Spleen (tissue), 11 donors: ENCODE data around the gene ART1. TPM values are rescaled to one million over a fixed set of nuclear protein-coding genes. Genes with fewer than 3 reads are reported as not detected.
A peak's percentile ranks its signal among the peaks of the same experiment; 100 is the strongest.

Experiments used
- DNase-seq: peaks from one replicate; pipeline ENCODE4 v3.0.0-alpha.2; 2020
- H3K27ac ChIP-seq, 8 donors: fragments of 200-600 bp; sonication (generic) in 7 of 8; 1 replicate in 4 of 8; 2 replicates in 4 of 8; pipeline versions ENCODE4 v1.5.0 to v1.8.0; 2016 to 2021; ENCODE audit warnings: inconsistent platforms in 4 of 8, mild to moderate bottlenecking in 4 of 8, moderate library complexity in 1 of 8
- H3K27me3 ChIP-seq, 7 donors: fragments of 200-600 bp; sonication (generic) in 6 of 7; replicated peaks in 1 of 7; 1 replicate in 4 of 7; 2 replicates in 3 of 7; pipeline versions ENCODE4 v1.5.0 to v1.8.0; 2016 to 2021; ENCODE audit warnings: inconsistent platforms in 3 of 7, mild to moderate bottlenecking in 1 of 7
- H3K36me3 ChIP-seq, 6 donors: fragments of 200-600 bp; sonication (generic) in 5 of 6; 1 replicate in 4 of 6; 2 replicates in 2 of 6; pipeline versions ENCODE4 v1.5.0 to v1.8.0; 2016 to 2021; ENCODE audit warnings: inconsistent platforms in 2 of 6
- H3K4me1 ChIP-seq, 6 donors: fragments of 200-600 bp; sonication (generic) in 5 of 6; 1 replicate in 3 of 6; 2 replicates in 3 of 6; pipeline versions ENCODE4 v1.5.0 to v1.8.0; 2016 to 2021; ENCODE audit warnings: inconsistent platforms in 3 of 6
- H3K4me3 ChIP-seq, 8 donors: fragments of 200-600 bp; sonication (generic) in 7 of 8; 1 replicate in 4 of 8; 2 replicates in 4 of 8; pipeline versions ENCODE4 v1.5.0 to v1.8.0; 2016 to 2021; ENCODE audit warnings: inconsistent platforms in 4 of 8, mild to moderate bottlenecking in 4 of 8, moderate library complexity in 2 of 8
- H3K9me3 ChIP-seq, 8 donors: fragments of 200-600 bp; sonication (generic) in 7 of 8; 1 replicate in 4 of 8; 2 replicates in 4 of 8; pipeline versions ENCODE4 v1.5.0 to v1.8.0; 2016 to 2021; ENCODE audit warnings: inconsistent platforms in 4 of 8
- POLR2A ChIP-seq, 3 donors: fragments of 450-650 bp; IDR thresholded peaks; one replicate each; pipeline ENCODE4 v1.5.1; 2017; ENCODE audit warnings: antibody characterized with exemption in 3 of 3, mild to moderate bottlenecking in 1 of 3
- POLR2AphosphoS5 ChIP-seq, 3 donors: sonication (generic); formaldehyde crosslinking; IDR thresholded peaks; one replicate each; pipeline ENCODE4 v1.5.1; 2017; ENCODE audit warnings: antibody characterized with exemption in 3 of 3
- WGBS, 5 donors: extraction: QIAGEN DNeasy Blood & Tissue Kit in 3 of 5; methylation state at CpG; one replicate each; pipeline versions ENCODE4 v1.1.5 to v1.1.7; 2013 to 2018; 5-methylcytosine and 5-hydroxymethylcytosine counted together
- intact Hi-C: fragments of 100-400 bp; cut with DNase I; formaldehyde crosslinking; loops from one replicate; pipeline ENCODE4 v1.15.0; 2023; ENCODE audit warnings: low total_unique reads
- polyA plus RNA-seq, 3 donors: library from polyadenylated mRNA; stranded (reverse); fragments of 200-250 nt; gene quantifications; one replicate each; pipeline ENCODE4 v1.2.1, GENCODE V29; 2013
- total RNA-seq, 7 donors: library from RNA; depleted of rRNA in 3 of 7; stranded (reverse); fragments of >200 nt in 3 of 7; fragmentation: NEBNext Ultra II Directional in 4 of 7; extraction: Animal tissue kit (Norgen Biotek cat#: 25700) in 4 of 7; gene quantifications; one replicate each; pipeline versions ENCODE4 v1.1.0 to v1.2.1, GENCODE V29; 2016 to 2021
- TF ChIP-seq, protein P1 (sequence below), 11 experiments: fragments of 200-600 bp in 7 of 11; fragments of 450-650 bp in 4 of 11; sonication (generic) in 4 of 11; IDR thresholded peaks in 8 of 11; conservative IDR thresholded peaks in 3 of 11; 1 replicate in 7 of 11; 2 replicates in 4 of 11; pipeline versions ENCODE4 v1.4.0 to v1.8.0; 2016 to 2021; ENCODE audit warnings: antibody characterized with exemption in 11 of 11, inconsistent platforms in 4 of 11, mild to moderate bottlenecking in 1 of 11
- donor health status: healthy with polysubstance abuse.
- donor health status: DM: no; HTN: no; CAD: no; lungs with moderate emphysema.
- donor health status: DM: no; HTN: no; CAD: no.
- donor health status: Bipolar disorder and iron deficiency.
- donor health status: healthy.
- donor health status: DM: no; HTN: no; CAD: no.
- donor health status: DM: yes; HTN: yes; CAD: no.

Gene ART1
- total and polyA plus RNA-seq, 10 donors = not detected

DNA sequence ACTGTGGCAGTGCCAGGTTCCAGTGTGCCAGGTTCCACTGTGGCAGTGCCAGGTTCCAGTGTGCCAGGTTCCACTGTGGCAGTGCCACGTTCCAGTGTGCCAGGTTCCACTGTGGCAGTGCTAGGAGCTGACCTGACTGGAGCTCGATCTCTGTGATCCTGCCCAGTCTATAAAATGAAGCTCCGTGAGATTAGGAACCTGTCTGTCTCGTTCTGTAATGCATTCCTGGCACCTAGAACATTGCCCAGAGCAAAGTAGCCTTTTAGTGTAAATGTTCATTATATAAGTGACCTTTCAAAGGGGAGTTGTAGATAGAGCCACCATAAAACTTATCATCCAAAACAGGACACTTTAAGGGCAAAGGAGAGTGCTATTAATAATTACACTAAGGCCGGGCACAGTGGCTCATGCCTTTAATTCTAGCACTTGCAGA is 39.1 kb upstream of the ART1 start:
- Histone ChIP-seq H3K27me3 (no peaks in the 10 kb centered on the region), H3K9me3 (no peaks in the 10 kb centered on the region), H3K4me3 (no peak overlapping the region), H3K27ac (no peak overlapping the region), H3K4me1 (no peaks in the 10 kb centered on the region), H3K36me3 (no peaks in the 10 kb centered on the region)
- TF ChIP-seq POLR2A (IDR thresholded peaks at IDR 0.05) (no peak), POLR2AphosphoS5 (IDR thresholded peaks at IDR 0.05) (no peak)
- TF ChIP-seq, protein P1, sequence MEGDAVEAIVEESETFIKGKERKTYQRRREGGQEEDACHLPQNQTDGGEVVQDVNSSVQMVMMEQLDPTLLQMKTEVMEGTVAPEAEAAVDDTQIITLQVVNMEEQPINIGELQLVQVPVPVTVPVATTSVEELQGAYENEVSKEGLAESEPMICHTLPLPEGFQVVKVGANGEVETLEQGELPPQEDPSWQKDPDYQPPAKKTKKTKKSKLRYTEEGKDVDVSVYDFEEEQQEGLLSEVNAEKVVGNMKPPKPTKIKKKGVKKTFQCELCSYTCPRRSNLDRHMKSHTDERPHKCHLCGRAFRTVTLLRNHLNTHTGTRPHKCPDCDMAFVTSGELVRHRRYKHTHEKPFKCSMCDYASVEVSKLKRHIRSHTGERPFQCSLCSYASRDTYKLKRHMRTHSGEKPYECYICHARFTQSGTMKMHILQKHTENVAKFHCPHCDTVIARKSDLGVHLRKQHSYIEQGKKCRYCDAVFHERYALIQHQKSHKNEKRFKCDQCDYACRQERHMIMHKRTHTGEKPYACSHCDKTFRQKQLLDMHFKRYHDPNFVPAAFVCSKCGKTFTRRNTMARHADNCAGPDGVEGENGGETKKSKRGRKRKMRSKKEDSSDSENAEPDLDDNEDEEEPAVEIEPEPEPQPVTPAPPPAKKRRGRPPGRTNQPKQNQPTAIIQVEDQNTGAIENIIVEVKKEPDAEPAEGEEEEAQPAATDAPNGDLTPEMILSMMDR (IDR thresholded peaks at IDR 0.05 in 8 of 11, conservative IDR thresholded peaks at IDR 0.05 in 3 of 11) = no peak
- intact Hi-C loops = no loop called here
- WGBS, 5 donors = 63 to 87% (median 82%) methylated on average over 5 of the region's 5 CpGs
- no peak for DNase-seq

DNA sequence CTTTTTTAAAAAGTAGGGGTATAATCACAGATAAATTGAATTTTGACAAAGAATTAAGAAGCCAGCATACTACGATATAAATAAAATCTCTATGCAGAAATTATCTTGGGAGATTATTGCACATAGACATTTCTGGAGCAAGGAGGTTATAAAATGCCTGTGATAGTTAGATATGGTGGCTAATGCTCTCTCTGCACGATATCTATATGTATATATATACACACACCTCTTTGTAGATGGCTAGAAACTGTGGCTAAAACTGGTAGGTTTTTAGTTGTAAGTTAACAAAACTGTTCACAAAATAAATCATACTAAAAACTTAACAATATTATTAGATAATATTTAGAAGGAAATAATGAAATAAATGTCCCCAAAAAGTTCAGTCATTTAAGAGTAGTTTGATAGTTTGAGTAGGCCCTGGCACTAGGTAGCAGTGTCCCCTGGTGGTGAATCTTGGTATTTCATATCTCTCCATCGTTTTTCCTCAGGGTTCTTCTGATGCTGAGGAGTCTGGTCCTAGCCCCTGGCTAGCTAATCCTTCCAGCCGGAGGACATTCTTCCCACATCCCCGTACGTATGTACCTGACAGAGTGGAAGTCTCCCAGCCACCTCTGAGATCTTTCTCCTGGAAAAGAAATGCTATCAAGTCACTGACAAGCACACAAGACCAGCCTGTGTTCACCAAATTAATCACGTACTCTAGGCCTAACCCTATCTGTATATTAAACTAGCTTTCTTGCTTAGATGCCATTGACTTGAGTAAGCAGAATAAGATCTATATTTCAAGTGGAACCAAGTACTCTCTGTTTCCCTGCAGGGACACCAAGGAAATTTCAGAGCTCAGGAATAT is 35.3 kb upstream of the ART1 start:
- Histone ChIP-seq H3K9me3 (peaks cover 0 to 7% (median 5%) of the 10 kb centered on the region in 8 donors), H3K36me3 (no peaks in the 10 kb centered on the region), H3K4me1 (peaks cover 0 to 9% (median 3%) of the 10 kb centered on the region in 6 donors), H3K27ac (no peak overlapping the region), H3K4me3 (no peak overlapping the region), H3K27me3 (no peaks in the 10 kb centered on the region)
- DNase-seq = peak; percentile 13
- 45 to 65% (median 49%) methylated on average over 7 of the region's 7 CpGs for whole genome bisulfite sequencing, 5 donors
- intact Hi-C loops = no loop called here
- TF ChIP-seq, protein P1 (IDR thresholded peaks at IDR 0.05 in 8 of 11, conservative IDR thresholded peaks at IDR 0.05 in 3 of 11) = peak; percentile 30 to 81 (median 69)
- no peak for TF ChIP-seq POLR2AphosphoS5 (IDR thresholded peaks at IDR 0.05)
- TF ChIP-seq POLR2A (IDR thresholded peaks at IDR 0.05) = no peak

DNA sequence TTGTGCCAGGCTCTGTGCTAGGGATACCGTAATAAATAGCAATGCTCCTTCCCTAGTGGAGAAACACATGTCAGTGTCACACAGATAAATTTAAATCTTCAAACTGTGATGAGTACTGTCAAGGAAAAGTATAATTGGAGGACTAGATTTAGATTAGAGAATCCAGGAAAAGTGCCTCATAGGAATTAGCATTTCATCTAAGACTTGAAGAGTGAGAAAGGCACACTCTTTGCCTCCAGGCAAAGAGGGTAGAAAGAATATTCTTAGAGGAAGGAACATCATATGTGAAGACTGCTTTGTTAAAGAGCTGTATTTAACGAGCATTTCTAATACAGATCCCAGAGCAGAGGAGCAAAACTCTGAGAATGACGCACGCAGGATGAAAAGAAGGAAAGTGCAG is 34.1 kb upstream of the ART1 start:
- Histone ChIP-seq H3K4me3 (no peak overlapping the region), H3K4me1 (peaks cover 0 to 16% (median 4%) of the 10 kb centered on the region in 6 donors), H3K36me3 (no peaks in the 10 kb centered on the region), H3K27me3 (no peaks in the 10 kb centered on the region), H3K9me3 (peaks cover 0 to 7% (median 5%) of the 10 kb centered on the region in 8 donors), H3K27ac (no peak overlapping the region)
- no peak for DNase-seq
- TF ChIP-seq POLR2AphosphoS5 (IDR thresholded peaks at IDR 0.05) (no peak), POLR2A (IDR thresholded peaks at IDR 0.05) (no peak)
- TF ChIP-seq, protein P1 (IDR thresholded peaks at IDR 0.05 in 8 of 11, conservative IDR thresholded peaks at IDR 0.05 in 3 of 11) = no peak
- 85 to 92% (median 89%) methylated on average over 4 of the region's 4 CpGs for WGBS, 5 donors
- intact Hi-C loops = no loop called here

DNA sequence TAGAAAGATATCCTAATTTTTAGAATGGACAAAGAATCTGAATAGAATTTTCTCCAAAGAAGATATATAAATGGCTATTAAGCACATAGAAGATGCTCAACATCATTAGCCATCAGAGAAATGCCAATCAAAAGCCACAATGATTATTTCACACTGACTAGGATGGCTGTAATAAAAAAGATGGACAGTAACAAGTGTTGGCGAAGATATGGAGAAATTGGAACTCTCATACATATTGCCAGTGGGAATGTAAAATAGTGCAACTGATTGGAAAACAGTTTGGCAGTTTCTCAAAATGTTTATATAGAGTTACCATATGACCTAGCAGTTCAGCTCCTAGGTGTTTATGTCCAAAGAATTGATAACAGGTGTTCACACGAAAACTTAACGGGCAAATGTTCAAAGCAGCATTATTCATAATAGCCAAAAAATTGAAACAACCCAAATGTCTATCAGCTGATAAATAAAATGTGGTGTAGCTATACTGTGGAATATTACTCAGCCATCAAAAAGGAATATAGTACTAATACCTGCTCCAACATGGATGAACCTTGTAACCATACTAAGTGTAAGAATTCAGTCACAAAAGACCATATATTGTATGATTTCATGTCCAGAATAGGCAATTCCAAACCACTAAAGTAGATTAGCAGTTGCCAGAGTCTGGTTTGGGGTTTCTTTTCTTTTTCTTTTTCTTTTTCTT is 32.8 kb upstream of the ART1 start:
- TF ChIP-seq POLR2A (IDR thresholded peaks at IDR 0.05) = no peak
- Histone ChIP-seq H3K27ac (no peak overlapping the region), H3K36me3 (no peaks in the 10 kb centered on the region), H3K4me1 (peaks cover 0 to 16% (median 4%) of the 10 kb centered on the region in 6 donors), H3K4me3 (no peak overlapping the region), H3K27me3 (no peaks in the 10 kb centered on the region), H3K9me3 (peaks cover 0 to 7% (median 5%) of the 10 kb centered on the region in 8 donors)
- intact Hi-C loops = no loop called here
- WGBS, 5 donors = 60 to 99% (median 87%) methylated on average over 3 of the region's 3 CpGs
- DNase-seq = no peak
